Measurements from ENCODE around the gene ASTN1.

ASTN1 gene

GRCh38 chr1:177011508-177011907 is 153.0 kb downstream of the ASTN1 start:
- no peak for FAIRE-seq
- TF ChIP-seq SPI1 (IDR thresholded peaks at IDR 0.05; ENCODE audit: low read depth, low read length) (no peak), POLR2AphosphoS5 (IDR thresholded peaks at IDR 0.05; ENCODE audit: low read depth, low read length) (no peak), POLR2A (IDR thresholded peaks at IDR 0.05; ENCODE audit: low read depth, low read length) (no peak), POU2F2 (IDR thresholded peaks at IDR 0.05; ENCODE audit: low read depth, low read length) (no peak), TAF1 (IDR thresholded peaks at IDR 0.05; ENCODE audit: low read depth, low read length) (no peak), PAX5 (IDR thresholded peaks at IDR 0.05; ENCODE audit: insufficient read depth, low read length, severe bottlenecking) (no peak)
- no peak for DNase-seq (ENCODE audit: insufficient read length, low spot score)

- no peak for FAIRE-seq
- TF ChIP-seq POLR2AphosphoS5 (IDR thresholded peaks at IDR 0.05; ENCODE audit: low read depth, low read length) (no peak), PAX5 (IDR thresholded peaks at IDR 0.05; ENCODE audit: insufficient read depth, low read length, severe bottlenecking) (no peak), POU2F2 (IDR thresholded peaks at IDR 0.05; ENCODE audit: low read depth, low read length) (no peak), POLR2A (IDR thresholded peaks at IDR 0.05; ENCODE audit: low read depth, low read length) (no peak), SPI1 (IDR thresholded peaks at IDR 0.05; ENCODE audit: low read depth, low read length) (no peak), TAF1 (IDR thresholded peaks at IDR 0.05; ENCODE audit: low read depth, low read length) (no peak)
Measured at GRCh38 chr1:177010211-177010825, 154.2 kb downstream of the ASTN1 start.

GRCh38 chr1:177008653-177009052 is 155.9 kb downstream of the ASTN1 start:
- DNase-seq (ENCODE audit: insufficient read length, low spot score), result no peak
- FAIRE-seq, result no peak
- no peak for TF ChIP-seq SPI1 (IDR thresholded peaks at IDR 0.05; ENCODE audit: low read depth, low read length)
- TF ChIP-seq TAF1 (IDR thresholded peaks at IDR 0.05; ENCODE audit: low read depth, low read length), result no peak
- TF ChIP-seq POLR2AphosphoS5 (IDR thresholded peaks at IDR 0.05; ENCODE audit: low read depth, low read length), result no peak
- no peak for TF ChIP-seq PAX5 (IDR thresholded peaks at IDR 0.05; ENCODE audit: insufficient read depth, low read length, severe bottlenecking)
- TF ChIP-seq POLR2A (IDR thresholded peaks at IDR 0.05; ENCODE audit: low read depth, low read length), result no peak

More at GRCh38 chr1:177010211-177010825, 154.2 kb downstream of the ASTN1 start:
- no peak for DNase-seq (ENCODE audit: insufficient read length, low spot score)

GRCh38 chr1:177007437-177008161 is 156.9 kb downstream of the ASTN1 start:
- TF ChIP-seq POLR2AphosphoS5 (IDR thresholded peaks at IDR 0.05; ENCODE audit: low read depth, low read length), result no peak
- FAIRE-seq, result no peak
- DNase-seq (ENCODE audit: insufficient read length, low spot score), result no peak

GRCh38 chr1:177002891-177003290 is 161.6 kb downstream of the ASTN1 start:
- no peak for TF ChIP-seq POU2F2 (IDR thresholded peaks at IDR 0.05; ENCODE audit: low read depth, low read length)
- no peak for FAIRE-seq

GRCh38 chr1:177001556-177001955 is 163.0 kb downstream of the ASTN1 start:
- TF ChIP-seq POLR2A (IDR thresholded peaks at IDR 0.05; ENCODE audit: low read depth, low read length) (no peak), POLR2AphosphoS5 (IDR thresholded peaks at IDR 0.05; ENCODE audit: low read depth, low read length) (no peak), PAX5 (IDR thresholded peaks at IDR 0.05; ENCODE audit: insufficient read depth, low read length, severe bottlenecking) (no peak), TAF1 (IDR thresholded peaks at IDR 0.05; ENCODE audit: low read depth, low read length) (no peak), SPI1 (IDR thresholded peaks at IDR 0.05; ENCODE audit: low read depth, low read length) (no peak), POU2F2 (IDR thresholded peaks at IDR 0.05; ENCODE audit: low read depth, low read length) (no peak)
- FAIRE-seq (no peak), DNase-seq (ENCODE audit: insufficient read length, low spot score) (no peak)

More at GRCh38 chr1:177002891-177003290, 161.6 kb downstream of the ASTN1 start:
- no peak for DNase-seq (ENCODE audit: insufficient read length, low spot score)

- DNase-seq (ENCODE audit: insufficient read length, low spot score), result no peak
- no peak for TF ChIP-seq POLR2A (IDR thresholded peaks at IDR 0.05; ENCODE audit: low read depth, low read length)
- no peak for TF ChIP-seq PAX5 (IDR thresholded peaks at IDR 0.05; ENCODE audit: insufficient read depth, low read length, severe bottlenecking)
- TF ChIP-seq SPI1 (IDR thresholded peaks at IDR 0.05; ENCODE audit: low read depth, low read length), result no peak
- no peak for TF ChIP-seq TAF1 (IDR thresholded peaks at IDR 0.05; ENCODE audit: low read depth, low read length)
- no peak for TF ChIP-seq POU2F2 (IDR thresholded peaks at IDR 0.05; ENCODE audit: low read depth, low read length)
- TF ChIP-seq POLR2AphosphoS5 (IDR thresholded peaks at IDR 0.05; ENCODE audit: low read depth, low read length), result no peak
- no peak for FAIRE-seq
Measured at GRCh38 chr1:176998183-176998795, 166.2 kb downstream of the ASTN1 start.

- DNase-seq (ENCODE audit: insufficient read length, low spot score) (no peak), FAIRE-seq (no peak)
Measured at GRCh38 chr1:176996456-176997090, 167.9 kb downstream of the ASTN1 start.

GRCh38 chr1:176994931-176995596 is 169.4 kb downstream of the ASTN1 start:
- DNase-seq (ENCODE audit: insufficient read length, low spot score) (no peak), FAIRE-seq (no peak)
- no peak for TF ChIP-seq POLR2A (IDR thresholded peaks at IDR 0.05; ENCODE audit: low read depth, low read length)
- no peak for TF ChIP-seq POLR2AphosphoS5 (IDR thresholded peaks at IDR 0.05; ENCODE audit: low read depth, low read length)
- no peak for TF ChIP-seq PAX5 (IDR thresholded peaks at IDR 0.05; ENCODE audit: insufficient read depth, low read length, severe bottlenecking)
- TF ChIP-seq TAF1 (IDR thresholded peaks at IDR 0.05; ENCODE audit: low read depth, low read length), result no peak
- no peak for TF ChIP-seq POU2F2 (IDR thresholded peaks at IDR 0.05; ENCODE audit: low read depth, low read length)
- no peak for TF ChIP-seq SPI1 (IDR thresholded peaks at IDR 0.05; ENCODE audit: low read depth, low read length)

More at GRCh38 chr1:176996456-176997090, 167.9 kb downstream of the ASTN1 start:
- TF ChIP-seq TAF1 (IDR thresholded peaks at IDR 0.05; ENCODE audit: low read depth, low read length) (no peak), SPI1 (IDR thresholded peaks at IDR 0.05; ENCODE audit: low read depth, low read length) (no peak), POU2F2 (IDR thresholded peaks at IDR 0.05; ENCODE audit: low read depth, low read length) (no peak), POLR2AphosphoS5 (IDR thresholded peaks at IDR 0.05; ENCODE audit: low read depth, low read length) (no peak), POLR2A (IDR thresholded peaks at IDR 0.05; ENCODE audit: low read depth, low read length) (no peak), PAX5 (IDR thresholded peaks at IDR 0.05; ENCODE audit: insufficient read depth, low read length, severe bottlenecking) (no peak)

All from GM12891 (cell line).